Measurements from ENCODE around the gene DOLK. TPM values are rescaled to one million over a fixed set of nuclear protein-coding genes. Genes with fewer than 3 reads are reported as not detected.

The DOLK gene
- total and polyA plus RNA-seq, 2 of the 4 experiments (the other 2 are of a cell fraction): 23.2 to 30.8 TPM

DNA sequence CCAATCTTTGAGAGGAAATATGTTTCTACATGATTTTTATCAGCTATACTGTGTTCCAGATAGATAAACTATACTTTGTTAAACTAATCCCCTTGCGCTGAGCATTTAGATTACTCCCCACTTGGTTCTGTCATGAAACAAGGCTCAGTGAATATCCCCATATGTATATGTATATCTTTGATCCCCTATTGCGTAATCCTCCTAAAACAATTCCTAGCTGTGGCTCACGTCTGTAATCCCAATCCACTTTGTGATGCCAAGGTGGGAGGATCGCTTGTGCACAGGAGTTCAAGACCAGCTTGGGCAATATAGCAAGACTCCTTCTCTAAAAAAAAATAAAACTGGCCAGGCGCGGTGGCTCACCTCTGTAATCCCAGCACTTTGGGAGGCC, 23.9 kb downstream of the DOLK start:
- in situ Hi-C loops (cut with MboI; ENCODE audit: low sequenced_read_pairs) (no loop called here), dilution Hi-C loops (cut with HindIII; ENCODE audit: low sequenced_read_pairs, unreplicated experiment) (no loop called here), intact Hi-C loops (cut with micrococcal nuclease) (no loop called here)
- Histone ChIP-seq H2AK9ac (replicated peaks; ENCODE audit: low read depth, low read length, poor library complexity) (no peak overlapping the region), H4K91ac (ENCODE audit: insufficient read depth, low read depth, low read length) (no peak overlapping the region), H3K23ac (ENCODE audit: low read depth, low read length) (no peak overlapping the region), H3K9me1 (ENCODE audit: insufficient read depth, low read length) (peaks cover 11% of the 10 kb centered on the region; the same call in 1 of the 2 replicates), H3K4me2 (ENCODE audit: low read depth, low read length) (no peak overlapping the region), H3K4me1 (ENCODE audit: control insufficient read depth, insufficient read depth, low read length) (peaks cover 15% of the 10 kb centered on the region), H4K5ac (ENCODE audit: low read depth, low read length) (no peak overlapping the region), H2BK5ac (ENCODE audit: low read depth, low read length, poor library complexity, severe bottlenecking) (no peak overlapping the region), H2AK5ac (ENCODE audit: low read depth, low read length) (peak overlapping the region; percentile 11; the same call in 1 of the 2 replicates), H3K9ac (ENCODE audit: low read depth, low read length) (no peak overlapping the region), H3K9me3 (ENCODE audit: control insufficient read depth, insufficient read depth, low read length) (no peaks in the 10 kb centered on the region), H3K36me3 (ENCODE audit: control insufficient read depth, insufficient read depth, low read length) (peaks cover 3% of the 10 kb centered on the region), H2BK120ac (ENCODE audit: low read depth, low read length) (no peak overlapping the region), H3K56ac (ENCODE audit: extremely low read depth, insufficient read depth, low read length) (no peak overlapping the region), H2AFZ (replicated peaks; ENCODE audit: low read length, poor library complexity) (no peak overlapping the region), H2BK20ac (ENCODE audit: low read depth, low read length) (no peak overlapping the region), H3K27ac (ENCODE audit: insufficient read depth, low read length) (no peak overlapping the region), H3K14ac (replicated peaks; ENCODE audit: low read depth, low read length) (no peak overlapping the region), H2BK15ac (ENCODE audit: low read depth, low read length) (no peak overlapping the region), H4K8ac (ENCODE audit: low read depth in 2 of 2, low read length in 2 of 2) (no peak overlapping the region), H3K18ac (ENCODE audit: low read depth, low read length) (no peak overlapping the region), H3K4ac (ENCODE audit: low read depth, low read length) (no peak overlapping the region), H4K20me1 (ENCODE audit: insufficient read depth, low read length) (no peaks in the 10 kb centered on the region), H3K79me1 (ENCODE audit: low read depth in 1 of 2, low read length in 2 of 2) (peaks cover 5 to 31% of the 10 kb centered on the region in 2 experiments; a peak in 3 of 4 replicates), H3K4me3 (ENCODE audit: insufficient read depth, low read depth, low read length) (no peak overlapping the region), H3K27me3 (ENCODE audit: control insufficient read depth, insufficient read depth, low read length) (no peaks in the 10 kb centered on the region)
- 100% methylated on average over 1 of the region's 6 CpGs; no CpG with 5 or more reads in 1 of the 2 experiments for WGBS, 2 experiments (ENCODE audit: extremely low coverage in 2 of 2, insufficient read length in 1 of 2)
- ChIA-PET CTCF (interaction anchor here (1.0 kb wide), 1 partner anchor 60 kb away, joined by 3 read pairs; no protein-coding TSS in a partner anchor), POLR2A (ENCODE audit: unreplicated experiment) (no interaction called here)
- ATAC-seq (ENCODE audit: low read depth): no peak
- TF ChIP-seq RAD21 (IDR thresholded peaks at IDR 0.05; ENCODE audit: low read length) (no peak), CEBPB (IDR thresholded peaks at IDR 0.05; ENCODE audit: low read depth, low read length) (peak; percentile 96)
- no TSS peak for BruUV-seq (replicated peaks)
- no peak for DNase-seq

Measured in IMR-90 (cell line).